ENCODE data around the gene SLIT1.
A peak's percentile ranks its signal among the peaks of the same experiment; 100 is the strongest.
"Not testable (repeated sequence)": the region's sequence is repeated elsewhere in the genome, so short reads cannot be mapped to it uniquely, and the experiment has no call there.

SLIT1 gene

GRCh38 chr10:97042716-97043562, 142.8 kb downstream of the SLIT1 start:
- no peak for DNase-seq (ENCODE audit: low spot score)

- DNase-seq (ENCODE audit: low spot score), result no peak
These were observed 143.7 kb downstream of the SLIT1 start for GRCh38 chr10:97042081-97042480.

- no peak for DNase-seq (ENCODE audit: low spot score)
These were observed 145.1 kb downstream of the SLIT1 start for GRCh38 chr10:97040706-97041105.

- DNase-seq (ENCODE audit: low spot score), result no peak
These were observed 145.5 kb downstream of the SLIT1 start for GRCh38 chr10:97040248-97040584.

- no peak for DNase-seq (ENCODE audit: low spot score)
These were observed 146.1 kb downstream of the SLIT1 start for GRCh38 chr10:97039538-97040247.

- no peak for DNase-seq (ENCODE audit: low spot score)
These were observed 147.1 kb downstream of the SLIT1 start for GRCh38 chr10:97038688-97039087.

- DNase-seq (ENCODE audit: low spot score), result peak; percentile 94
These were observed 148.1 kb downstream of the SLIT1 start for GRCh38 chr10:97037365-97038361.

GRCh38 chr10:97034958-97035769, 150.6 kb downstream of the SLIT1 start:
- no peak for DNase-seq (ENCODE audit: low spot score)

GRCh38 chr10:97034301-97034700, 151.5 kb downstream of the SLIT1 start:
- no peak for DNase-seq (ENCODE audit: low spot score)

GRCh38 chr10:97033841-97034240, 151.9 kb downstream of the SLIT1 start:
- not testable (repeated sequence) for DNase-seq (ENCODE audit: low spot score)

GRCh38 chr10:97032624-97033023, 153.1 kb downstream of the SLIT1 start:
- no peak for DNase-seq (ENCODE audit: low spot score)

GRCh38 chr10:97031459-97031858, 154.3 kb downstream of the SLIT1 start:
- DNase-seq (ENCODE audit: low spot score), result no peak

GRCh38 chr10:97030894-97031293, 154.9 kb downstream of the SLIT1 start:
- DNase-seq (ENCODE audit: low spot score), result no peak

GRCh38 chr10:97029271-97029670, 156.5 kb downstream of the SLIT1 start:
- DNase-seq (ENCODE audit: low spot score), result no peak

- DNase-seq (ENCODE audit: low spot score), result no peak
These were observed 157.0 kb downstream of the SLIT1 start for GRCh38 chr10:97028832-97029178.

- DNase-seq (ENCODE audit: low spot score), result no peak
These were observed 157.5 kb downstream of the SLIT1 start for GRCh38 chr10:97028126-97028831.

- peak; percentile 79 for DNase-seq (ENCODE audit: low spot score)
These were observed 160.0 kb downstream of the SLIT1 start for GRCh38 chr10:97025613-97026242.

- no peak for DNase-seq (ENCODE audit: low spot score)
These were observed 161.3 kb downstream of the SLIT1 start for GRCh38 chr10:97024168-97025073.

Data from iPS-NIHi11 (cell line).